PC-3 (cell line): ENCODE results near the gene WDR90. TPM values are rescaled to one million over a fixed set of nuclear protein-coding genes. Genes with fewer than 3 reads are reported as not detected.

Experiments used
- ATAC-seq: fragments of 200-7000 bp; cut with Tn5 transposase; 2 replicates; pipeline ENCODE4 v1.9.1; 2020; ENCODE audit warnings: mild to moderate bottlenecking, moderate library complexity
- BruUV-seq: library from RNA; stranded (reverse); fragments of 400-500 nt; replicated peaks from 2 replicates; lab custom pipeline; 2021; lab: Mats Ljungman, UMichigan
- CTCF ChIA-PET: fragments of 300-600 bp; sonication (Branson Sonifier 250); formaldehyde crosslinking; loops from one replicate; lab custom pipeline; 2022; ENCODE audit warnings: antibody characterized with exemption; lab: Charles Lee
- POLR2A ChIA-PET: fragments of 300-600 bp; sonication (Branson Sonifier 250); formaldehyde crosslinking; loops from one replicate; lab custom pipeline; 2022; ENCODE audit warnings: antibody characterized with exemption; ENCODE audit not compliant: unreplicated experiment; lab: Charles Lee
- DNase-seq: peaks from one replicate; pipeline ENCODE4 v3.0.0-alpha.2; 2015
- H2AFZ ChIP-seq: fragments of 300-600 bp; sonication (generic); 2 replicates; pipeline ENCODE4 v1.6.0; 2016; ENCODE audit warnings: antibody characterized with exemption, low read length
- H3F3A ChIP-seq: fragments of 300-600 bp; sonication (generic); one replicate; pipeline ENCODE4 v1.6.0; 2017; ENCODE audit warnings: antibody characterized with exemption, low read length, control low read depth, mild to moderate bottlenecking; ENCODE audit not compliant: unreplicated experiment
- H3K27ac ChIP-seq: fragments of 300-600 bp; sonication (generic); 2 replicates; pipeline ENCODE4 v1.5.1; 2016; ENCODE audit warnings: mild to moderate bottlenecking, low read length
- H3K27me3 ChIP-seq: fragments of 300-600 bp; sonication (generic); 2 replicates; pipeline ENCODE4 v1.6.1; 2016; ENCODE audit warnings: low read length, mixed read lengths
- H3K36me3 ChIP-seq: fragments of 300-600 bp; sonication (generic); 2 replicates; pipeline ENCODE4 v1.6.1; 2016; ENCODE audit warnings: low read depth, mixed run types, low read length, mixed read lengths
- H3K4me1 ChIP-seq: fragments of 300-600 bp; sonication (generic); 2 replicates; pipeline ENCODE4 v1.5.1; 2016; ENCODE audit warnings: low read length; ENCODE audit not compliant: insufficient read depth
- H3K4me2 ChIP-seq: fragments of 300-600 bp; sonication (generic); 2 replicates; pipeline ENCODE4 v1.6.0; 2016; ENCODE audit warnings: low read length
- H3K4me3 ChIP-seq: fragments of 300-600 bp; sonication (generic); 2 replicates; pipeline ENCODE4 v1.5.1; 2016; ENCODE audit warnings: mild to moderate bottlenecking, low read length, mixed read lengths
- H3K79me2 ChIP-seq: fragments of 300-600 bp; sonication (generic); 2 replicates; pipeline ENCODE4 v1.6.1; 2017; ENCODE audit warnings: low read length, mixed read lengths
- H3K9ac ChIP-seq: fragments of 300-600 bp; sonication (generic); 2 replicates; pipeline ENCODE4 v1.6.0; 2016; ENCODE audit warnings: mild to moderate bottlenecking, low read length
- H3K9me2 ChIP-seq: fragments of 300-600 bp; sonication (generic); replicated peaks from 2 replicates; pipeline ENCODE4 v1.6.1; 2016; ENCODE audit warnings: mixed run types, low read length, mixed read lengths
- H3K9me3 ChIP-seq: fragments of 300-600 bp; sonication (generic); 2 replicates; pipeline ENCODE4 v1.6.1; 2016; ENCODE audit warnings: low read length, mixed read lengths
- H4K20me1 ChIP-seq: fragments of 300-600 bp; sonication (generic); 2 replicates; pipeline ENCODE4 v1.6.1; 2016; ENCODE audit warnings: low read length, mixed read lengths
- CTCF ChIP-seq: fragments of 300-600 bp; sonication (generic); conservative IDR thresholded peaks from 2 replicates; pipeline ENCODE4 v1.5.1; 2017; ENCODE audit warnings: antibody characterized with exemption, low read depth, mild to moderate bottlenecking, low read length
- EZH2 ChIP-seq: fragments of 300-600 bp; sonication (generic); IDR thresholded peaks from one replicate; pipeline ENCODE4 v1.6.1; 2017; ENCODE audit warnings: antibody characterized with exemption, mild to moderate bottlenecking, low read length; ENCODE audit not compliant: unreplicated experiment
- EZH2phosphoT487 ChIP-seq: fragments of 300-600 bp; sonication (generic); IDR thresholded peaks from 2 replicates; pipeline ENCODE4 v1.6.1; 2018; ENCODE audit warnings: mild to moderate bottlenecking, antibody characterized with exemption, low read length, borderline replicate concordance
- intact Hi-C: fragments of 100-400 bp; cut with micrococcal nuclease; formaldehyde crosslinking; loops from 2 replicates; pipeline ENCODE4 v1.9.0; 2023
- total RNA-seq: library from RNA; depleted of rRNA; stranded (reverse); fragments of >200 nt; gene quantifications from 2 replicates; pipeline ENCODE4 v1.2.3, GENCODE V29; 2014

The WDR90 gene
- total RNA-seq, 1 experiment from 2014 or later = 44.4 TPM

DNA sequence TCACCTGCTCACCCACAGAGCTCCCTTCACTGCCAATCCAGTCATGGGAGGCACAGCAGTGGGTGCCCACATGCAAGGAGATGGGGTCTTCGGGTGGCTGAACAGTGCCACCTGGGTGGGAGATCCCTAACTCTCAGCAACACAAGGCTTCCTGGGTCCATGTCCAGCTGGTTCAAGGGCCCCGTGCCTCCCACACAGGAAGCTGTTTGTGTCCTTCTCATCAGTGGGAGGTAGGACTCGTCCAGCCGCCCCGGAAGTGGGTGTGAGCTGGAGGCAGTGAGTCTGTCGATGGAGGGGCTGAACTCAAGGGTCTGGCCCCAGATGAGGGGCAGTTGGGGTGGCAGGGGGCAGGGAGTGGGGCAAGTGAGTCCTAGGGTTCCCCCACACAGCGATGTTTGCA lies 54.9 kb downstream of the WDR90 start:
- BruUV-seq = no TSS peak
- intact Hi-C loops = no loop called here
- H3K27ac ChIP-seq = no peak overlapping the region
- DNase-seq (no peak), ATAC-seq (no peak)
- H3K9ac ChIP-seq = no peak overlapping the region
- TF ChIP-seq EZH2 (no peak), EZH2phosphoT487 (no peak)
- peaks cover 37% of the 10 kb centered on the region for H3K27me3 ChIP-seq
- H3K79me2 ChIP-seq = no peaks in the 10 kb centered on the region
- no peaks in the 10 kb centered on the region for H3K9me2 ChIP-seq
- no peaks in the 10 kb centered on the region for H3K9me3 ChIP-seq
- H4K20me1 ChIP-seq = no peaks in the 10 kb centered on the region
- H3K4me2 ChIP-seq = no peak overlapping the region
- H2AFZ ChIP-seq = no peak overlapping the region
- no peaks in the 10 kb centered on the region for H3F3A ChIP-seq
- ChIA-PET CTCF (no interaction called here), POLR2A (no interaction called here)
- no peaks in the 10 kb centered on the region for H3K4me1 ChIP-seq
- no peaks in the 10 kb centered on the region for H3K36me3 ChIP-seq
- no peak overlapping the region for H3K4me3 ChIP-seq

DNA sequence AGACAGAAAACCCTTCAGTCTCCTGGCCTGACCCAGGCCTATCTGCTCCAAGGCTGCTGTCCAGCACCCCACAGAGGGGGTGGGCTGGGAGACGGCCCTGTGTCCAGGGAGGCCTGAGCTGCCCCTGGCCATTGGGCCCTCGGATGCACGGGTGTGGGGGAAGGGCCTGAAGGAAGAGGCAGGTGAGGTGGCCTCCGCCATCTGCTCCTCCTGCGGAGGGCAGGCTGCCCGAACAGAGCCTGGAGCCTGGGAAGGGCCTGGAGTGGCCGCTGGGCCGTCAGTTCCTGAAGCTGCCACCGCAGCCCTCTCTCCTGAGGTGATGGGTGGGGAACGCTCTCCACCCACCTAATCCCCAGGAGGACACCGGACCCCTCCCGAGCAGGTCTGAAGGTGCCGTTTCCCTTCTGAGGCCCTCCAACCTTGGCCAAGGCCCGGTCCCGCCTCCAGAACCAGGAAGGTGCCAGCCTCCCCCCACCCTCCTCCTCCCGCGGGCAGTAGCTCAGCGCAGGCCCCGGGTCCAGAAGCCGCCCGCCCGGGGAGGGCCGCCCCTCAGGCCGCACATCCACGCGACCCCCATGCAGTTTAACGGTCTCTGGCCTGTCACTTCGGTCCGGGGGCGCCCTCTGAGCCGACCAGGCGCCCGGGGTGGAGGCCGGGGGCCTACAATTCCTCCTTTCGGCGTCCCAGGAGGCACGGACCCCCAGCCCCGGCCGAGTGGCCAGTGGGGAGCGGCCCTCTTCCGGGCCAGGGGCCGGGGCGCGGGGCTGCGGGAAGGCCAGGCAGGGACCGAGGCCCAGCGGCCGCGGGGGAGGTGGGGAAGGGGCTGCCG lies 55.6 kb downstream of the WDR90 start:
- H3K27ac ChIP-seq = no peak overlapping the region
- TF ChIP-seq EZH2phosphoT487 (no peak), EZH2 (no peak), CTCF (no peak)
- H3K79me2 ChIP-seq = no peaks in the 10 kb centered on the region
- no peaks in the 10 kb centered on the region for H3K9me2 ChIP-seq
- no TSS peak for BruUV-seq
- H3K27me3 ChIP-seq = peaks cover 37% of the 10 kb centered on the region
- no peaks in the 10 kb centered on the region for H3K36me3 ChIP-seq
- no peaks in the 10 kb centered on the region for H3K4me1 ChIP-seq
- no peak overlapping the region for H3K9ac ChIP-seq
- no peak for DNase-seq
- H4K20me1 ChIP-seq = no peaks in the 10 kb centered on the region
- H3K9me3 ChIP-seq = no peaks in the 10 kb centered on the region
- H3F3A ChIP-seq = no peaks in the 10 kb centered on the region
- no peak overlapping the region for H2AFZ ChIP-seq
- peak overlapping the region; percentile 72 for H3K4me2 ChIP-seq
- ATAC-seq = no peak
- intact Hi-C loops = no loop called here
- peak overlapping the region; percentile 55 for H3K4me3 ChIP-seq
- ChIA-PET POLR2A (no interaction called here), CTCF (no interaction called here)

- peak; percentile 23; the same call in 1 of the 2 replicates for ATAC-seq
- POLR2A ChIA-PET = no interaction called here
- no peaks in the 10 kb centered on the region for H3F3A ChIP-seq
- no peak for TF ChIP-seq CTCF
- no peak for TF ChIP-seq EZH2
- TF ChIP-seq EZH2phosphoT487 = no peak
- peak within 1 kb of the TSS; percentile 55 for H3K4me3 ChIP-seq
- peak; percentile 49 for DNase-seq
- no peaks in the 10 kb centered on the region for H3K36me3 ChIP-seq
- H3K9ac ChIP-seq = no peak within 1 kb of the TSS
- no peaks in the 10 kb centered on the region for H4K20me1 ChIP-seq
- H3K4me2 ChIP-seq = peak within 1 kb of the TSS; percentile 72
- no peaks in the 10 kb centered on the region for H3K9me2 ChIP-seq
- no peaks in the 10 kb centered on the region for H3K9me3 ChIP-seq
- no peak within 1 kb of the TSS for H2AFZ ChIP-seq
- CTCF ChIA-PET = no interaction called here
- peaks cover 39% of the 10 kb centered on the region for H3K27me3 ChIP-seq
- intact Hi-C loops = no loop called here
- H3K4me1 ChIP-seq = no peaks in the 10 kb centered on the region
- no TSS peak for BruUV-seq
- H3K27ac ChIP-seq = no peak within 1 kb of the TSS
- H3K79me2 ChIP-seq = no peaks in the 10 kb centered on the region
Measured at GRCh38 chr16:705431-706188, 56.4 kb downstream of the WDR90 start, which contains the start of gene FBXL16. Gene FBXL16, minus strand, starts transcription at chr16:705801. Its CDS starts 8,396 bp downstream, at chr16:697405.
